Motor neuron (in vitro differentiated cells): ENCODE data around the gene LDLRAD4. TPM values are rescaled to one million over a fixed set of nuclear protein-coding genes. Genes with fewer than 3 reads are reported as not detected.

Experiments
- ATAC-seq, 8 experiments: fragments of 200-7000 bp; cut with Tn5 transposase; replicated peaks in 6 of 8; 2 replicates each; pipeline ENCODE4 v1.8.0; 2021; ENCODE audit warnings: mild to moderate bottlenecking in 8 of 8, moderate library complexity in 8 of 8
- H3K27ac ChIP-seq, 2 donors: fragments of 250-450 bp; sonication (Bioruptor Pico); 2 replicates each; pipeline ENCODE4 v1.9.0; 2021; ENCODE audit warnings: antibody characterized with exemption in 2 of 2, mild to moderate bottlenecking in 2 of 2, moderate library complexity in 1 of 2
- H3K4me1 ChIP-seq, 2 donors: fragments of 250-450 bp; sonication (Bioruptor Pico); replicated peaks in 1 of 2; 2 replicates each; pipeline ENCODE4 v1.6.1; 2021; ENCODE audit warnings: antibody characterized with exemption in 2 of 2, mild to moderate bottlenecking in 2 of 2, moderate library complexity in 1 of 2
- H3K4me3 ChIP-seq, 5 donors: fragments of 250-450 bp; sonication (Bioruptor Pico); 2 replicates each; pipeline ENCODE4 v1.9.0; 2021; ENCODE audit warnings: antibody characterized with exemption in 5 of 5, mild to moderate bottlenecking in 5 of 5, moderate library complexity in 4 of 5
- WGBS, 10 experiments: fragments of 450-650 bp; shearing (Covaris generic); methylation state at CpG; one replicate each; pipeline ENCODE4 v1.0.0; 2022; 5-methylcytosine and 5-hydroxymethylcytosine counted together
- in situ Hi-C, 9 experiments: fragments of 400-800 bp; cut with MboI; loops; one replicate each; pipeline ENCODE4 v1.15.0; 2021; ENCODE audit warnings: low sequenced_read_pairs in 9 of 9, low pct_unique_long_range_greater_than_20kb in 2 of 9; ENCODE audit not compliant: unreplicated experiment in 9 of 9
- total RNA-seq, 8 experiments: library from RNA; unstranded; fragments of 300-600 nt; gene quantifications; 2 replicates each; pipeline versions ENCODE4 v1.2.3 to v1.2.4, GENCODE V29; 2022

The LDLRAD4 gene
- total RNA-seq, 8 experiments from 2014 or later = 0.25 to 39.8 (median 1.8) TPM

GRCh38 chr18:13503836-13504235 is 285.3 kb downstream of the LDLRAD4 start:
- Histone ChIP-seq H3K4me3 (no peak overlapping the region), H3K4me1 (peaks cover 9 to 20% of the 10 kb centered on the region in 2 donors), H3K27ac (no peak overlapping the region)
- WGBS, 10 experiments = 43 to 100% (median 63%) methylated on average over 1 to 6 of the region's 6 CpGs; no CpG with 5 or more reads in 2 of the 10 experiments
- ATAC-seq = peak in 2 of 8 experiments; percentile 65 to 74
- in situ Hi-C loops = loop anchor here in 1 of 9 experiments (25.0 kb wide), 1 partner anchor 292 kb away; the partner anchor contains the start of gene LDLRAD4

- in situ Hi-C loops = loop anchor here in 1 of 9 experiments (25.0 kb wide), 1 partner anchor 294 kb away; the partner anchor contains the start of gene LDLRAD4
- 0 to 93% (median 70%) methylated on average over 1 to 10 of the region's 12 CpGs; no CpG with 5 or more reads in 1 of the 10 experiments for WGBS, 10 experiments
- no peak overlapping the region for H3K4me3 ChIP-seq
- peaks cover 7% of the 10 kb centered on the region in 2 donors for H3K4me1 ChIP-seq
- ATAC-seq = no peak
- no peak overlapping the region for H3K27ac ChIP-seq
Measured at GRCh38 chr18:13505780-13506345, 287.3 kb downstream of the LDLRAD4 start.

DNA sequence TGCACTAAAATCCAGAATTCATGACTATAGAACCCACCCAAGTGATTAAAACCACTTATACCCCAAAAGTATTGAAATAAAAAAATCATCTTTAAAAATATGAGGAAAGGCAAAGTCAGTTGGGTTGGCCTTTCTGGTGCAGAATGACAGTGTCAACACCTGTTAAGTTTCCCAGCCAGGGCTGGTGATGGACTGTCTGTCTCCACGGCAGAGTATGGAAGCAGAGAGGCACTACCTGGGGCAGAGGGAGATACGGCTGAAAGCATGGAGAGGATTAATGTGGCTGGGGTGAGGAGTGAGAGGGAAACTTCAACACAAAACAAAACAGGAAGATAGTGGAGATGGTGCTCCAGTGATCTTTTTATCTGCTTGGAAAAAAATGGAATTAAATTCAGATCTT is 292.0 kb downstream of the LDLRAD4 start:
- no peak overlapping the region for H3K27ac ChIP-seq
- in situ Hi-C loops = loop anchor here in 1 of 9 experiments (25.0 kb wide), 1 partner anchor 298 kb away; the partner anchor contains the start of gene LDLRAD4
- H3K4me3 ChIP-seq = no peak overlapping the region
- H3K4me1 ChIP-seq = no peaks in the 10 kb centered on the region
- 24 to 100% (median 84%) methylated on average over 1 to 2 of the region's 2 CpGs; no CpG with 5 or more reads in 5 of the 10 experiments for WGBS, 10 experiments
- ATAC-seq = no peak

GRCh38 chr18:13511961-13512577 is 293.5 kb downstream of the LDLRAD4 start:
- in situ Hi-C loops = loop anchor here in 1 of 9 experiments (25.0 kb wide), 1 partner anchor 300 kb away; the partner anchor contains the start of gene LDLRAD4
- no peak overlapping the region for H3K4me3 ChIP-seq
- 17 to 100% (median 88%) methylated on average over 1 to 6 of the region's 6 CpGs; no CpG with 5 or more reads in 2 of the 10 experiments for WGBS, 10 experiments
- H3K4me1 ChIP-seq = no peaks in the 10 kb centered on the region
- no peak for ATAC-seq
- H3K27ac ChIP-seq = no peak overlapping the region

DNA sequence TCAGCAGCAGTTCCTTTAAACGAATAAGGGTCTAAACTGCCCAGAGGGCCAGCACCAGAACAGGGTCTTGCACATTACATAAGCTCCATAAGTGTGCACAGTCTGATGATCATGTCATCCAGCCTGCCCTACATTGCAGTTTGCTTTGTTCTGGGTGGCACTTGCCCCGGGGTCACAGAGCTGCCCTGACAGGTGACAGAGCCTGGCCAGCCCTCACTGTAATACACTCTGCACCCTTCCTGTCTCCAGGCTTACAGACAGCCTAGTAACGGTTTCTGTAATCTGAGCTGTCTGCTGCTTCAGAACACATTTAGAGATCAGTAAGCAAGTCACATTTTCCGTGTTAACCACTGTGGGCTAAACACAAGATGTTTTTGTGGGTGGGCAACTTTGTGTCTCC is 294.5 kb downstream of the LDLRAD4 start:
- Histone ChIP-seq H3K4me3 (no peak overlapping the region), H3K27ac (no peak overlapping the region), H3K4me1 (no peaks in the 10 kb centered on the region)
- in situ Hi-C loops = loop anchor here in 1 of 9 experiments (25.0 kb wide), 1 partner anchor 301 kb away; the partner anchor contains the start of gene LDLRAD4
- ATAC-seq = peak in 5 of 8 experiments; percentile 57 to 85 (median 65)
- 3 to 73% (median 59%) methylated on average over 1 to 4 of the region's 4 CpGs; no CpG with 5 or more reads in 3 of the 10 experiments for WGBS, 10 experiments

DNA sequence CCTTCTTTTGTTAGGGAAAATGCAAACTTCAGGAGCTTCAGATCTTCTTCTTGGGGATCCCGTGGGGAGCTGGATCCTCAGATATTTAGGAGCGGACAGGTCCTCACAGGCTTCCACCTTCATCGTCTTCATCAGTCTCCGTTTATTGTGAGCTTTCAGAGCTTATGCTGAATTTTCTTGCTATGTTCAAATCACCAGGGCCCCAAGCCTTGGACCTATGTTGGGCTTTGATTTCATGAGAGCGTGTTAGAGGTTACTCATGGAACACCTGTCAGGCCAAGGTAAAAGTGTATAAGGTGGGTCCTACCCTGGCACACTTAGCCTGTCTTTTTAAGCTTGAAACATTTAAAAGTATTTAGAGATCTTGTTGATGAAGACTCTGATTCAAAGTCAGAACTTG is 294.9 kb downstream of the LDLRAD4 start:
- ATAC-seq = no peak
- in situ Hi-C loops = loop anchor here in 1 of 9 experiments (25.0 kb wide), 1 partner anchor 301 kb away; the partner anchor contains the start of gene LDLRAD4
- Histone ChIP-seq H3K4me3 (no peak overlapping the region), H3K4me1 (no peaks in the 10 kb centered on the region), H3K27ac (no peak overlapping the region)
- 32 to 100% (median 79%) methylated on average over 1 to 5 of the region's 5 CpGs; no CpG with 5 or more reads in 1 of the 10 experiments for WGBS, 10 experiments

- in situ Hi-C loops = loop anchor here in 1 of 9 experiments (25.0 kb wide), 1 partner anchor 302 kb away; the partner anchor contains the start of gene LDLRAD4
- no peaks in the 10 kb centered on the region for H3K4me1 ChIP-seq
- 0 to 100% (median 75%) methylated on average over 1 to 4 of the region's 4 CpGs; no CpG with 5 or more reads in 2 of the 10 experiments for WGBS, 10 experiments
- ATAC-seq = no peak
- no peak overlapping the region for H3K4me3 ChIP-seq
- no peak overlapping the region for H3K27ac ChIP-seq
Measured at GRCh38 chr18:13514558-13514957, 296.0 kb downstream of the LDLRAD4 start.

GRCh38 chr18:13516855-13517254 is 298.3 kb downstream of the LDLRAD4 start:
- no peaks in the 10 kb centered on the region for H3K4me1 ChIP-seq
- no peak overlapping the region for H3K4me3 ChIP-seq
- no peak overlapping the region for H3K27ac ChIP-seq
- in situ Hi-C loops = loop anchor here in 1 of 9 experiments (25.0 kb wide), 1 partner anchor 305 kb away; the partner anchor contains the start of gene LDLRAD4
- 0 to 95% (median 77%) methylated on average over 1 to 6 of the region's 6 CpGs; no CpG with 5 or more reads in 4 of the 10 experiments for WGBS, 10 experiments
- ATAC-seq = no peak

GRCh38 chr18:13517369-13517768 is 298.8 kb downstream of the LDLRAD4 start:
- Histone ChIP-seq H3K4me3 (no peak overlapping the region), H3K4me1 (no peaks in the 10 kb centered on the region), H3K27ac (no peak overlapping the region)
- 67 to 89% (median 76%) methylated on average over 1 to 6 of the region's 7 CpGs; no CpG with 5 or more reads in 4 of the 10 experiments for whole genome bisulfite sequencing, 10 experiments
- ATAC-seq = no peak
- in situ Hi-C loops = loop anchor here in 1 of 9 experiments (25.0 kb wide), 1 partner anchor 305 kb away; the partner anchor contains the start of gene LDLRAD4

DNA sequence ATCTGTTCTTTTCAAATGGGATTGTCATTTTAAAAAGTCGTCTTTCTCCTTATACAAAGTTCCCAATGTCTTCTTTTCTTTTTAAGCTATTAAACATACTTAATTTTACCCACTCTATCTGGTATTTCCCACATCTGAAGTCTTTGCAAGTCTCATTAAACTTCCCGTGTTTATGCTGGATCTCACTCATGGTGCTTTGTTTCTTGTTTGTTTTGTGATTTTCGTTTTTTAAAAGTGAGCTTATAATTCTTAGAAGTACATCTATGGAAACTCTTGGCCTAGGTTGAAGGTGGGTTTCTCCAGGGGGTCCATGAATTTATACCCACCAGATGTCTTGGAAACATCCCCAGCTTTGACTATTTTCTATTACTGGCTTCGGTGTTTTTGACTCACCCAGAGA is 299.8 kb downstream of the LDLRAD4 start:
- no peak for ATAC-seq
- H3K4me3 ChIP-seq = no peak overlapping the region
- in situ Hi-C loops = loop anchor here in 1 of 9 experiments (25.0 kb wide), 1 partner anchor 306 kb away; the partner anchor contains the start of gene LDLRAD4
- 3 to 100% (median 61%) methylated on average over 1 to 4 of the region's 4 CpGs for WGBS, 10 experiments
- no peak overlapping the region for H3K27ac ChIP-seq
- H3K4me1 ChIP-seq = no peaks in the 10 kb centered on the region

DNA sequence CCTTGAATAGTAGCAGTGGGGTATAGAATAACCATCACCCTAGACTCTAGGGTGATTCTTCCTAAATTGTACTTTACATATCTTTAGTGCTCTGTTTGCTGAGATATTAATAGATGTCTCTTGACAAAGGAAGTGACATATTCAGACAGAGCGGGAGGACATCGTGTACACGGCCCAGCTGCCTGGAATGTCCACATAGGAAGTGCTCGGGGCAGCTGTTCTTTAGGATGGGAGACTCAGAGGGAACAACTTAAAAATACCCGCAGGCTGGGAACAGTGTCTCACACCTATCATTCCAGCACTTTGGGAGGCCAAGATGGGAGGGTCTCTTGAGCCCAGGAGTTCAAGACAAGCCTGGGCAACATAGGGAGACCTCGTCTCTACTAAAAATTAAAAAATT is 301.7 kb downstream of the LDLRAD4 start:
- Histone ChIP-seq H3K4me3 (no peak overlapping the region), H3K4me1 (no peaks in the 10 kb centered on the region), H3K27ac (no peak overlapping the region)
- no peak for ATAC-seq
- in situ Hi-C loops = loop anchor here in 1 of 9 experiments (25.0 kb wide), 1 partner anchor 308 kb away; the partner anchor contains the start of gene LDLRAD4
- WGBS, 10 experiments = 57 to 87% (median 74%) methylated on average over 1 to 4 of the region's 6 CpGs; no CpG with 5 or more reads in 2 of the 10 experiments

DNA sequence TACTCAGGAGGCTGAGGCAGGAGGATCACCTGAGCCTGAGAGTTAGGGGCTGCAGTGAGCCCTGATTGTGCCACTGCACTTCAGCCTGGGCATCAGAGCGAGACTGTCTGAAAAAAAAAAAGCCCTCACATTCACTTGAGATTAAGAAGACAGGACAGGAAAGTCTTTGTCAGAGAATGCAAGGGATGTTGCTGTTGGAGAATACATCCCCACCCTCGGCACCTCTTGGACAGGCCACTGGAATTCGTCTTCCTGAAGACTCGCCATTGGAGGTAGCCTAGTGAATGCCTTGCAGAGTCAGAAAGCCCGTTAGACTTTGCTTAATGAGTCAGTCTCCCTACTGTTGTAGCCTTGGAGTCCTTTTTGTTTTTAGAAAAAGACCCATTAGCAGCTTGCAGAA is 302.2 kb downstream of the LDLRAD4 start:
- no peaks in the 10 kb centered on the region for H3K4me1 ChIP-seq
- ATAC-seq = no peak
- in situ Hi-C loops = loop anchor here in 1 of 9 experiments (25.0 kb wide), 1 partner anchor 308 kb away; the partner anchor contains the start of gene LDLRAD4
- 56 to 100% (median 70%) methylated on average over 1 to 5 of the region's 5 CpGs; no CpG with 5 or more reads in 4 of the 10 experiments for WGBS, 10 experiments
- H3K27ac ChIP-seq = no peak overlapping the region
- no peak overlapping the region for H3K4me3 ChIP-seq
